ENCODE data around the gene ACE. TPM values are rescaled to one million over a fixed set of nuclear protein-coding genes. Genes with fewer than 3 reads are reported as not detected.

Gene ACE
- polyA plus RNA-seq, 4 donors: 49.6 to 216 (median 161) TPM

DNA sequence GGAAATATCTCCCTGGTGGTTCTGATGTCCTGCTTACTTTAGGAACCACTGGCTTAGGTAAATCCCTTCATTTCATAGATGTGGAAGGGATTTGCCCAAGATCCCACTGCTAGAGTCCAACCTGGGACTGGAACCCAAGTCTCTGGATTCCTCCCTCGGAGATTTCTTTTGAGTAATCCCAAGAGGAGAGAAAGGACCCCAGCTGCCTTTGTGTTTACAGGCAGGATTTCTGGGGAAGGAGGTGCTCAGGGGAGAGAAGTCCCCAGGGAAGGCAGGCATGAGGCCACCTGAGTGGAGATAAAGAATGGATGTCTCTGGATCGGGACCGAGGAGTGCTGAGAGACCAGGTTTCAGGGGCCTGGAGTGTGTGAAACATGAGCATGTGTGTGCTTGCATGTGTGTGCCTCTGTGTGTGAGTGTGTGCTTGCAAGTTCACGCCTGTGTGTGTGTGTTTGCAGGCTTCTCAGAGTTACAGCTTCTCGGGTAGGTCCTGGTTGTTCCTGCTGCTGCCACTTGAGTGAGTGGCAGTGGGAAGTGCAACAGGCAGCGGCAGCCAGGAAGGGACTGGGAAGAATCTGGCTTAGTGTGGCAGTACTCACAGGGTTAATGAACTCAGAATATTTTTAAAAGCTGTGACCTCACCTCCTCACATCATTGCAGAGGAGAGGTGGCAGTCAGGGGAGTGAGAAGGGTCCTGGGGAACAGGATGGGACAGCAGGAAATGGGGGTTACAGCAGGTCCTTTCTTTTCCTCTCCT is 48.5 kb downstream of the ACE start:
- no peak for FAIRE-seq
- Histone ChIP-seq H3K9me3 (ENCODE audit: control insufficient read depth in 2 of 2, insufficient read depth in 1 of 2, low read depth in 1 of 2, low read length in 1 of 2) (no peaks in the 10 kb centered on the region), H3K4me3 (ENCODE audit: low read depth in 1 of 3, low read length in 3 of 3) (no peak overlapping the region), H3K27ac (ENCODE audit: low read depth in 1 of 3, low read length in 2 of 3) (no peak overlapping the region), H3K36me3 (ENCODE audit: control insufficient read depth in 3 of 3, insufficient read depth in 2 of 3, low read depth in 1 of 3, low read length in 3 of 3) (peaks cover 0 to 4% (median 0%) of the 10 kb centered on the region in 3 donors), H3K27me3 (ENCODE audit: control insufficient read depth in 3 of 3, insufficient read depth in 3 of 3, low read length in 3 of 3) (peaks cover 0 to 10% (median 0%) of the 10 kb centered on the region in 3 donors), H3K4me1 (ENCODE audit: control insufficient read depth in 3 of 3, insufficient read depth in 2 of 3, low read depth in 1 of 3, low read length in 2 of 3) (peaks cover 3 to 39% (median 15%) of the 10 kb centered on the region in 3 donors)
- DNase-seq: no peak
- WGBS, 3 donors: 68 to 79% (median 79%) methylated on average over 6 of the region's 6 CpGs

DNA sequence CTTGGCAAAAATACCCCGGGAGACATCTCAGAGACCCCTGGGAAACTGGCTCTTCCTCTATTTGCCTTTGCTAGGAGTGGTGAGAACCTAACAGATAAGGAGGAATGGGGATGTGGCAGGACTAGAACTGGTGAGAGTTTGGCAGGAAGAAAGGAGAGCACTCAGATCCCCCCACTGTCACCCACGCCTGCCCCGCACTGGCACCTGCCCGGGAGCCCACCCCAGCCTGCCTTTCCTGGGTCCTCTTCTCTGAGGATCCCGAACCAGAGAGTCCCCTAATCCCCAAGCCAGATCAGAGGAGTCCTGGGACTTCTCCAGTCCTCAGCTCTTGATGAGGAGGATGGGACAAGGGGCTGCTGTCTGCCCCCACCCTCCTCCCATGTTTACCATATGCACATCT is 50.0 kb downstream of the ACE start:
- H3K4me3 ChIP-seq (ENCODE audit: low read depth in 1 of 3, low read length in 3 of 3): no peak overlapping the region
- peaks cover 0 to 10% (median 0%) of the 10 kb centered on the region in 3 donors for H3K27me3 ChIP-seq (ENCODE audit: control insufficient read depth in 3 of 3, insufficient read depth in 3 of 3, low read length in 3 of 3)
- no peak for FAIRE-seq
- DNase-seq: no peak
- H3K4me1 ChIP-seq (ENCODE audit: control insufficient read depth in 3 of 3, insufficient read depth in 2 of 3, low read depth in 1 of 3, low read length in 2 of 3): peaks cover 0 to 31% (median 6%) of the 10 kb centered on the region in 3 donors
- H3K36me3 ChIP-seq (ENCODE audit: control insufficient read depth in 3 of 3, insufficient read depth in 2 of 3, low read depth in 1 of 3, low read length in 3 of 3): peaks cover 0 to 4% (median 0%) of the 10 kb centered on the region in 3 donors
- H3K27ac ChIP-seq (ENCODE audit: low read depth in 1 of 3, low read length in 2 of 3): no peak overlapping the region
- WGBS, 3 donors: 76 to 81% (median 81%) methylated on average over 5 of the region's 5 CpGs
- no peaks in the 10 kb centered on the region for H3K9me3 ChIP-seq (ENCODE audit: control insufficient read depth in 2 of 2, insufficient read depth in 1 of 2, low read depth in 1 of 2, low read length in 1 of 2)

DNA sequence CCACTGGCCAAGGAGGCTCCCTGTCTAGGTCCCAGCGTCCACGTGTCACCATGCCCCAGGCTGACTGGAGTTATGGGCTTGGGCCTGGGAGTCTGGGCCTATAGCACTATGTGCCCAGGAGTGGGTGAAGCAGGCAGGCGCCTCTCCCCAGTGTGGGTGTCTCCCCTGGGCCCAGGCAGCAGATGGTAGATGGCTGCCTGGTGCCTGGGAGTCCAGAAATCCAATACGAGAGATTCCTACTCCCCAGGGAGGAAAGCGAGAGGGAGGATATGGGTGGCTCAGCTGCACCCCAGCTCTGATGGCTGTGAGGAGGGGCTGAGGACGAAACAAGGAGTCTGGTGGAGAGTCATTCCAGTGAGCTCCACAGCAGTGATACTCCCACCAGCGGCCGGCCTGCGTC is 51.3 kb downstream of the ACE start:
- Histone ChIP-seq H3K36me3 (ENCODE audit: control insufficient read depth in 3 of 3, insufficient read depth in 2 of 3, low read depth in 1 of 3, low read length in 3 of 3) (peaks cover 0 to 4% (median 0%) of the 10 kb centered on the region in 3 donors), H3K4me1 (ENCODE audit: control insufficient read depth in 3 of 3, insufficient read depth in 2 of 3, low read depth in 1 of 3, low read length in 2 of 3) (peaks cover 0 to 21% (median 3%) of the 10 kb centered on the region in 3 donors), H3K27ac (ENCODE audit: low read depth in 1 of 3, low read length in 2 of 3) (no peak overlapping the region), H3K27me3 (ENCODE audit: control insufficient read depth in 3 of 3, insufficient read depth in 3 of 3, low read length in 3 of 3) (peaks cover 0 to 10% (median 0%) of the 10 kb centered on the region in 3 donors), H3K4me3 (ENCODE audit: low read depth in 1 of 3, low read length in 3 of 3) (no peak overlapping the region), H3K9me3 (ENCODE audit: control insufficient read depth in 2 of 2, insufficient read depth in 1 of 2, low read depth in 1 of 2, low read length in 1 of 2) (no peaks in the 10 kb centered on the region)
- FAIRE-seq: no peak
- WGBS, 3 donors: 88 to 91% (median 89%) methylated on average over 9 of the region's 9 CpGs
- DNase-seq: peak in 1 of 2 donors; percentile 10

DNA sequence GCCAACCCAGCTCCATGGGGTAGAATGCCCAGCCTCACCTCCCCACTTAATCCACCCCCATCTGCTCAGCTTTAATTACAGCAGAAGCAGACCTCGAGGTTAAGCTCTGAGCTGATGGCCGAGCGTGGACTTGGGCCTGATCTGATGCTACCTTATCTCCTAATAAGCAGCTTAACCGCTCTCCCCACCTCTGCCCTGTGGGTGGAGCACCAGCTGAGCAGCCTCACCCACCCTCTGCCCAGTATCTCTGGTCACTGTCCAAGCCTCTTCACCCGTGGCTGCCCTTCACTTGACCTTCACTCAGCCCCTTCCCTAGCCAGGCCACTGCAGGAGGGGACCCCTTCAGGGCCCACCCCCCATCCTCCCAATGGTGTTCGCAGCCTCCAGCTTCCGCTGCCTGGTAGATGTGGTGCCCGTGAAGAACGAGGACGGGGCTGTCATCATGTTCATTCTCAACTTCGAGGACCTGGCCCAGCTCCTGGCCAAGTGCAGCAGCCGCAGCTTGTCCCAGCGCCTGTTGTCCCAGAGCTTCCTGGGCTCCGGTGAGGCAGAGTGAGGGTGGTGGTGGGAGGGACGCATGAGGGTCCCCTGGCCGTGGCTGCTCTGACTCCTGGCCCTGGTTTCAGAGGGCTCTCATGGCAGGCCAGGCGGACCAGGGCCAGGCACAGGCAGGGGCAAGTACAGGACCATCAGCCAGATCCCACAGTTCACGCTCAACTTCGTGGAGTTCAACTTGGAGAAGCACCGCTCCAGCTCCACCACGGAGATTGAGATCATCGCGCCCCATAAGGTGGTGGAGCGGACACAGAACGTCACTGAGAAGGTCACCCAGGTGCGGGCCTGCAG is 53.1 kb downstream of the ACE start:
- no peak for FAIRE-seq
- peaks cover 0 to 3% (median 0%) of the 10 kb centered on the region in 3 donors for H3K27me3 ChIP-seq (ENCODE audit: control insufficient read depth in 3 of 3, insufficient read depth in 3 of 3, low read length in 3 of 3)
- H3K9me3 ChIP-seq (ENCODE audit: control insufficient read depth in 2 of 2, insufficient read depth in 1 of 2, low read depth in 1 of 2, low read length in 1 of 2): no peaks in the 10 kb centered on the region
- 73 to 81% (median 75%) methylated on average over 26 of the region's 26 CpGs for WGBS, 3 donors
- no peak overlapping the region for H3K27ac ChIP-seq (ENCODE audit: low read depth in 1 of 3, low read length in 2 of 3)
- peak; percentile 35 to 58 for DNase-seq
- no peaks in the 10 kb centered on the region for H3K36me3 ChIP-seq (ENCODE audit: control insufficient read depth in 3 of 3, insufficient read depth in 2 of 3, low read depth in 1 of 3, low read length in 3 of 3)
- H3K4me3 ChIP-seq (ENCODE audit: low read depth in 1 of 3, low read length in 3 of 3): no peak overlapping the region
- H3K4me1 ChIP-seq (ENCODE audit: control insufficient read depth in 3 of 3, insufficient read depth in 2 of 3, low read depth in 1 of 3, low read length in 2 of 3): peaks cover 0 to 13% (median 3%) of the 10 kb centered on the region in 3 donors

DNA sequence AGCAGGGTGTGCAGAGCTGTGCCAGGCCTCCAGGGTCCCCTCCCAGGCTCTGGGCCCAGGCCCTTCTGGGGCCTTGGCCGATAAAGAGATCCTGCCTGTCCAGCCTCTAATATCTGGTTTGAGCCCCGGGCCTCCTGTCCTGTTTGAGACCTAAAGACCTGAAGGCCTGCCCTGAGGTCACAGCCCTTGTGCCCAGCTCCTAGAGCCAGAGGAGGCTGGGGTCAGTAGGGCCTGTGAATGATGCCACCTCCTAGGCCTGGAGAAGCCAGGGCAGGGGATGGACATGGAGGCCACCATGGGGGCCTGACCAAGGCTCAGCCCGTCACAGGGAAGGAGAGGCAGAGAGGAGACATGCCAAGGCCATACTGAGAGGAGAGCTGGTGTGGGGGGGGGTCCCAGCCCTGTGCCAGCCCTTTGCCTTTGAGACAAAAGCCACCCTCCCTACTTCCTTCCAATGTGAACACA is 53.7 kb downstream of the ACE start:
- WGBS, 3 donors: 82 to 89% (median 89%) methylated on average over 3 of the region's 3 CpGs
- DNase-seq: no peak
- H3K27me3 ChIP-seq (ENCODE audit: control insufficient read depth in 3 of 3, insufficient read depth in 3 of 3, low read length in 3 of 3): peaks cover 0 to 2% (median 0%) of the 10 kb centered on the region in 3 donors
- no peaks in the 10 kb centered on the region for H3K36me3 ChIP-seq (ENCODE audit: control insufficient read depth in 3 of 3, insufficient read depth in 2 of 3, low read depth in 1 of 3, low read length in 3 of 3)
- peaks cover 0 to 13% (median 3%) of the 10 kb centered on the region in 3 donors for H3K4me1 ChIP-seq (ENCODE audit: control insufficient read depth in 3 of 3, insufficient read depth in 2 of 3, low read depth in 1 of 3, low read length in 2 of 3)
- no peak overlapping the region for H3K4me3 ChIP-seq (ENCODE audit: low read depth in 1 of 3, low read length in 3 of 3)
- no peak for FAIRE-seq
- H3K27ac ChIP-seq (ENCODE audit: low read depth in 1 of 3, low read length in 2 of 3): no peak overlapping the region
- no peaks in the 10 kb centered on the region for H3K9me3 ChIP-seq (ENCODE audit: control insufficient read depth in 2 of 2, insufficient read depth in 1 of 2, low read depth in 1 of 2, low read length in 1 of 2)

DNA sequence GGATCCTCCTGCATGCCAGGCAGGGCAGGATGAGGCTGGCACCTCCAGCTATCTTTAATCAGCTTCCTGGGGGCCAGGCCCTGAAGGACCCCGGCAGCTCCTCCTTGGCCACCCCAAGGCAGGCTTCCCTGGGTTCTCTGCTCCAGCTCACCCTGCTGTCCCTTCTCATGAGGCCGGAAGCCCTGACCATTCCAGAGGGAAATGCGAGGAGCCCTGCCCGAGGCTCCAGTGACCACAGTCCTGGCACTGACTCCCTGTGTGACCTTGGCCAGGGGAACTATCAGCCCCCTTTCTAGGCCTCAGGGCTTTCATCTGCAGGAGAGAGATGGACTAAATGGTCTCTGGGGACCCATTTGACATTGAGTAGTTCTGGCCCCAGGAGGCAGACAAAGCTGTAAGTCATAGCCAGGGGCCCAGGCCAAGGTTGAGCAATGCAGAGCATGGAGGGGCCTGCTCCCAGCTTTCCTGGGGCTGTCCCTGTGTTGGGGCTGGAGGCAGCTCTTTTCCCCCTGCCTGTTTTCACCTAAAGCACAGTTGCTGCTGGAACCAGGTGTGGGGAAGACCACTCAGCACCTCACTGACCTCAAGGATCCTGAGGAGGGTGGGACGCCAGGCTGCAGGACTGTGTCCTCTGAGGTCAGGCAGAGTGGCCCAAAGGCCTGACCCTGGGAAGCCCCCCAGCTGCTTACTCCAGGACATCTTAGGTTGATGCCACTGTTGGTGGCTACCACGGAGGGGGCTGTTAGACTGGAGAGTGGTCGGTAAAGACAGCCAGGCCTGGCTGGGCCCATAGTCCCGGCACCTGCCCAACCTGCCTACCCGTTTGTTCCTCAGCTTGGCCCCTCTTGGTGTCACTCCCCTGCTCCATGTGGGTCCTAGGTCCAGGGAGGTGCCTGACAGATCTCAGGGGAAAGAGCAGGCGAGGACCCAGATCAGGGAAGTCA is 54.4 kb downstream of the ACE start:
- H3K9me3 ChIP-seq (ENCODE audit: control insufficient read depth in 2 of 2, insufficient read depth in 1 of 2, low read depth in 1 of 2, low read length in 1 of 2): no peaks in the 10 kb centered on the region
- no peak overlapping the region for H3K27ac ChIP-seq (ENCODE audit: low read depth in 1 of 3, low read length in 2 of 3)
- DNase-seq (no peak), FAIRE-seq (no peak)
- H3K4me1 ChIP-seq (ENCODE audit: control insufficient read depth in 3 of 3, insufficient read depth in 2 of 3, low read depth in 1 of 3, low read length in 2 of 3): peaks cover 0 to 13% (median 3%) of the 10 kb centered on the region in 3 donors
- no peaks in the 10 kb centered on the region for H3K27me3 ChIP-seq (ENCODE audit: control insufficient read depth in 3 of 3, insufficient read depth in 3 of 3, low read length in 3 of 3)
- H3K36me3 ChIP-seq (ENCODE audit: control insufficient read depth in 3 of 3, insufficient read depth in 2 of 3, low read depth in 1 of 3, low read length in 3 of 3): no peaks in the 10 kb centered on the region
- H3K4me3 ChIP-seq (ENCODE audit: low read depth in 1 of 3, low read length in 3 of 3): no peak overlapping the region
- WGBS, 3 donors: 82 to 96% (median 88%) methylated on average over 8 to 10 of the region's 10 CpGs

DNA sequence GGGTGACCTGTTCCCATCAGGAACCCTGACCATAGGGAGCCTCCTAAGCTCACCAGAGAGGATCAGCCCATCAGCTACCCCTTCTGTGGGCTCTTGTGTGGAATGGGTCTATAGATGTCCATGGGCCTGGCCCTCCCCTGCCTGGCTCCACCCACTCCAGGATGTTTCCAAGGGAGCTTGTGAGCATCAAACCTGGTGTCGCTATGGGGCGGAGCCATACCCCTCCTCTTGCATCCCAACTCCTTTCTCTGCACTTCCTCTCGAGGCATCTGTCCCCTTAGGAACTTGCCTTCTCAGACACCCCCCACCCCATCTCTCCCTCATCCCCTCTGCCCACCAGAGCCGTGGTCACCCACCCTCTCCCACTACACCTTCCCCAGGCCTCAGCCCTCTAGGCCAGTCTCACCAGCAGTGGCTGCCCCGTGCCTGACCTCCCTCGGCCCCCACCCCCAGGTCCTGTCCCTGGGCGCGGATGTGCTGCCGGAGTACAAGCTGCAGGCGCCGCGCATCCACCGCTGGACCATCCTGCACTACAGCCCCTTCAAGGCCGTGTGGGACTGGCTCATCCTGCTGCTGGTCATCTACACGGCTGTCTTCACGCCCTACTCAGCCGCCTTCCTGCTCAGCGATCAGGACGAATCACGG is 56.7 kb downstream of the ACE start:
- FAIRE-seq (no peak), DNase-seq (no peak)
- Histone ChIP-seq H3K9me3 (ENCODE audit: control insufficient read depth in 2 of 2, insufficient read depth in 1 of 2, low read depth in 1 of 2, low read length in 1 of 2) (no peaks in the 10 kb centered on the region), H3K4me3 (ENCODE audit: low read depth in 1 of 3, low read length in 3 of 3) (no peak overlapping the region), H3K4me1 (ENCODE audit: control insufficient read depth in 3 of 3, insufficient read depth in 2 of 3, low read depth in 1 of 3, low read length in 2 of 3) (peaks cover 0 to 19% (median 3%) of the 10 kb centered on the region in 3 donors), H3K27ac (ENCODE audit: low read depth in 1 of 3, low read length in 2 of 3) (no peak overlapping the region), H3K36me3 (ENCODE audit: control insufficient read depth in 3 of 3, insufficient read depth in 2 of 3, low read depth in 1 of 3, low read length in 3 of 3) (no peaks in the 10 kb centered on the region), H3K27me3 (ENCODE audit: control insufficient read depth in 3 of 3, insufficient read depth in 3 of 3, low read length in 3 of 3) (peaks cover 0 to 9% (median 5%) of the 10 kb centered on the region in 3 donors)
- 84 to 89% (median 86%) methylated on average over 20 of the region's 20 CpGs for WGBS, 3 donors
